OCI-LY3 (cell line): Measurements from ENCODE around the gene ATP10B.

Source experiments
- CTCF ChIP-seq: fragments of 200-600, 300-600 bp; sonication (generic); IDR thresholded peaks from 2 replicates; pipeline ENCODE4 v1.5.1; 2014; ENCODE audit warnings: antibody characterized with exemption, low read length, low read depth
- EZH2phosphoT487 ChIP-seq: fragments of 200-600 bp; shearing (Covaris generic); IDR thresholded peaks from 2 replicates; pipeline ENCODE4 v1.6.1; 2018; ENCODE audit warnings: antibody characterized with exemption, mixed run types, low read depth

GRCh38 chr5:160685219-160685618 is 166.8 kb downstream of the ATP10B start:
- TF ChIP-seq CTCF (no peak), EZH2phosphoT487 (no peak)
